GM12864 (cell line): ENCODE data around the gene EPHA6.

Experiments
- DNase-seq: peaks from one replicate; pipeline ENCODE4 v3.0.0-alpha.2; 2011; ENCODE audit warnings: low read depth
- H3K4me3 ChIP-seq: 2 replicates; pipeline ENCODE4 v1.5.1; 2011; ENCODE audit warnings: mild to moderate bottlenecking, low read depth, low read length, control low read depth
- TF ChIP-seq, protein P1 (sequence below): IDR thresholded peaks from 2 replicates; pipeline ENCODE4 v1.5.1; 2011; ENCODE audit warnings: low read depth, mild to moderate bottlenecking, moderate library complexity, low read length, control low read depth, inconsistent platforms; ENCODE audit errors: missing control alignments

Gene EPHA6

DNA sequence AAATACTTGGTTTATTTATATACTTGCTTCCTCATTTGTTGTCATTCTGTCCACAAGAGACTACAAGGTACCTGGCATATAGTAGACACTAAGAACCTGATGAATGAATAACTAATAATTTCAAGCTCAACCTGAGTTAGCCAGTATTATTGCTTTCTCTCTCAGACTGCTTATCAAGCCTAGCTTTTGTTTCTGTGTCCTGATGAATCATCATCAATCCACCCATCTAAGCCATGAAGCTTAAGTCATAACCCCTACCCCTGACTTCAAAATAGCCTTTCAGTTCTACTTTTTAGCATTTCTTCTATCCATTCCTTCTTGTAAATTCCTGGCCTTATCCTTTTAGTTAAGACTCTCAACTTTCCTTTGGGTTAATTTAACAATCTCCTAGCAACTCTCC lies 420.8 kb downstream of the EPHA6 start:
- no peak overlapping the region for H3K4me3 ChIP-seq
- DNase-seq: no peak
- TF ChIP-seq, protein P1, sequence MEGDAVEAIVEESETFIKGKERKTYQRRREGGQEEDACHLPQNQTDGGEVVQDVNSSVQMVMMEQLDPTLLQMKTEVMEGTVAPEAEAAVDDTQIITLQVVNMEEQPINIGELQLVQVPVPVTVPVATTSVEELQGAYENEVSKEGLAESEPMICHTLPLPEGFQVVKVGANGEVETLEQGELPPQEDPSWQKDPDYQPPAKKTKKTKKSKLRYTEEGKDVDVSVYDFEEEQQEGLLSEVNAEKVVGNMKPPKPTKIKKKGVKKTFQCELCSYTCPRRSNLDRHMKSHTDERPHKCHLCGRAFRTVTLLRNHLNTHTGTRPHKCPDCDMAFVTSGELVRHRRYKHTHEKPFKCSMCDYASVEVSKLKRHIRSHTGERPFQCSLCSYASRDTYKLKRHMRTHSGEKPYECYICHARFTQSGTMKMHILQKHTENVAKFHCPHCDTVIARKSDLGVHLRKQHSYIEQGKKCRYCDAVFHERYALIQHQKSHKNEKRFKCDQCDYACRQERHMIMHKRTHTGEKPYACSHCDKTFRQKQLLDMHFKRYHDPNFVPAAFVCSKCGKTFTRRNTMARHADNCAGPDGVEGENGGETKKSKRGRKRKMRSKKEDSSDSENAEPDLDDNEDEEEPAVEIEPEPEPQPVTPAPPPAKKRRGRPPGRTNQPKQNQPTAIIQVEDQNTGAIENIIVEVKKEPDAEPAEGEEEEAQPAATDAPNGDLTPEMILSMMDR: no peak

DNA sequence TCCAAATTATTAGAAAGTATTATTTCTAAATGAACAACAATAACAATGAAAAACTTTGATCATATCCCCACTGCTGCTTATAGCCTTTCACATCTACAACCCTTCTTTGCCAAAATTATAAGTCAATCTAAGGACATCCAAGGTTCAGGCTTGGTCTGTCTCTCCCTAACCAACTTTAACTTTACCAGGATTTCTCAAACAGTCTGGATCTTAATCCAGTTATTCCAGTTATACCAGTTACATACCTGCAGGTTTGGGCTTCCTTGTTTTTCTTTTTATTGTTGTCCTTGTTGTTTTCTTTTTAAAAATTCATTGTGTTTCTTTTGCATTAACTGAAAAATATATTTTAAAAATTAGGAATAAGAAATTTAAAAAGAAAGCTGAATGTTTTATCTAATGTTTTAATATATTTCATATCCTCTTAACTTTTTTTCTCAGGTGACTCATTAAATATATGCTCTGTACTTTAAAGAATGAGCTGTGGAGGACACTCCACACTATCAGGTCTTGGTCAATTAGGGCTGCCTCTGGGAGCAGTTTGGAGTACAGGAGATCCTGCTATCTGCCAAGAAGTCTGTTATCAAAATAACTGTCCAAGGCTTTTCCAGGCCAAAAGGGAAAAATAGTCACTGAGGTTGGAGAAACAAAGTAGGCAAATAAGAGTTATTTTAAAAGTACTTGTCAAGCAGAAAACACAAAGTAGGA lies 421.4 kb downstream of the EPHA6 start:
- no peak overlapping the region for H3K4me3 ChIP-seq
- no peak for DNase-seq
- TF ChIP-seq, protein P1: no peak

DNA sequence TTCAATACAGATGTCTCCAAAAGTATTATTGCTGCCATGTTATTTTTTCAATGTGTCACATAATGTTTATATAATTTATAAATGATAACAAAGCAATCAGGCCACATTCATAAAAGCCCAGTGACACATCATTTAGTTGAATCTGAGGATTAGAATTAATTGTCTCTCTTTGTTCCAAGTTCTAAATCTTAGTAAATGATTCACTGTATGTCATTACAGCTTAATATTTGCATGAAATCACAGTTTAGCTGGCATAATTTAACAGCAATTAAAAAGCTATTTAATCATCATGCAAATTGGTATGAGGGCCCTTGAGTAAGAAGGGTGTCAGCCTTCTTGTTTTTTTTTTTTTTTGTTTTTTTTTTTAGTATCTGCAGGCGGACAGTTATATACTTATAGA lies 427.0 kb downstream of the EPHA6 start:
- TF ChIP-seq, protein P1: no peak
- DNase-seq: no peak
- no peak overlapping the region for H3K4me3 ChIP-seq

DNA sequence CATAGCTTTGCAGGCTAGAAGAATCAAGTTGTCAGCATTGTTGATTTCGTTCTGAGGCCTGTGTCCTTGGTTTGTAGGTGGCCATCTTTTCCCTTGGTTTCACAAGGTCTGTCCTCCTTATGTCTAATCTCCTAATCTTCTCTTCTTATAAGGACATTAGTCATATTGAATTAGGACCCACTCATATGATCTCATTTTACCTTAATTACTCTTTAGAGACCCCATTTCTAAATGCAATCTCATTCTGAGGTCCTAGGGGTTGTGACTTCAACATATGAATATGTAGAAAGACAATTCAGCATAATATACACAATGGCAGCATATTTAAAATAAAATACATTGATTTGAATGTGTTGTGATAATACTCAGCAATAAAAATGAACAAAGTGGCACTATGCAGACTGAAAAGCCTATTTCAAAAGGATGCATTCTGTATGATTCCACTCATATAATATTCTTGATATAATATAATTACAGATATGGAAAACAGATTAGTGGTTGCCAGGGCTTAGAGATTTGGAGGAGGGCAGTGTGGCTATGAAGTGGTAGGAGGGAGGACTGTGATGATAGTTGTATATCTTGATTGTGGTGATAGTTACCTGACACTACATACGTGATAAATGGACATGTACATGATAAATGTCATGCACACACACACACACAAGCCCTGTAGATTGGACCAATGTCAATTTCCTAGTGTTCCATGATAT lies 431.0 kb downstream of the EPHA6 start:
- TF ChIP-seq, protein P1: no peak
- H3K4me3 ChIP-seq: no peak overlapping the region
- no peak for DNase-seq

DNA sequence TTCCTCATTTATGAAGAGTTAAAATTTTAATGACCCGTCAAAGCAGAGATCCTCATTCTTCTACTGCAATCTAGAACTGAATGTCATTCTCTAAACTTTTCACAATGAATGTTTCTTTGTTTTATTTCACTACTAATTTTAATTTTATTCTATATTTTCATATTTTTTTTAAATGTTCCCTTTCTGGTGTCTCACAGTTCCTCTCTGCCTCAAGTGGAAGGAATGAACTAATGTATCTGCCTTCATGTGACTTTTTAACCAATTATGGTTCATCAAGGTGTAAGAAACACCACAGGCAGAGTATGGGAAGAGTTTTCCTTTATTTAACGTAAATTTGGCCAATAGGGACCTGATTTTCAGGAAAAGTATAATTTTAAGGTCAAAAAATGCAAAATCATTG lies 441.7 kb downstream of the EPHA6 start:
- no peak for DNase-seq
- no peak overlapping the region for H3K4me3 ChIP-seq
- TF ChIP-seq, protein P1: no peak

DNA sequence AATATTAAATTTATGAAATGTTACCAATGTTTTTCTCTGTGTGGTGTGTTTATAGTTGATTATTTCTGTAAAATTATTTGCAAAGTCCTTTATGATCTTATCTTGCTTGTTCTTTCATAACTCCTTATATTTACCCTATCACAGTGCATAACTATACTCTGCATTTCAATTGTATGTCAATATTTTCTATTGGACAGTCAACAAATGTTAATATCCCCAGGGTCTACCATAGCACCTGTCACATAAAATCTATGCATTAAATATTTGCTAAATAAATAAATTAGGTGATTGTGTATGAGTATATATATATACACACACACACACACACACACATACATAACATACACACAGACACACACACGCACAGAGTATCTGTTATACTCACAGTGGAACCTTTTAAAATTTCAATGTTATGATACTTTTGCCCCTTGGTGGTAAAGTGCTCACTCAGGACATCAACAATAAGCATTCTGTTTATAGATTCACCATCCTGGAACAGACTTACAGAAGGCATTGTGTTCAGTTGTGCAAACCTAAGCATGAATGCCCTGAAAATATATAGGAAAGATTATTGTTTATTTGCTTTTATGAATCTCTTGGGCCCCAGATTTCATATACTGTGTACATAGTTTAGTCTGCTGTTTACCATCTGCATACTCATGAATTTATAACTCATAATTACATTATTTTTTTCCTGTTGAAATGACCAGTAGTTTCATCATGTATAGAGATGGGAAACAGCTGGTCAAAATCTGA lies 443.7 kb downstream of the EPHA6 start:
- no peak overlapping the region for H3K4me3 ChIP-seq
- TF ChIP-seq, protein P1: no peak
- no peak for DNase-seq
